ENCODE measurements around the gene PDZRN3. TPM values are rescaled to one million over a fixed set of nuclear protein-coding genes. Genes with fewer than 3 reads are reported as not detected.

The PDZRN3 gene
- total RNA-seq, 1 experiment from 2014 or later = 0.17 TPM

DNA sequence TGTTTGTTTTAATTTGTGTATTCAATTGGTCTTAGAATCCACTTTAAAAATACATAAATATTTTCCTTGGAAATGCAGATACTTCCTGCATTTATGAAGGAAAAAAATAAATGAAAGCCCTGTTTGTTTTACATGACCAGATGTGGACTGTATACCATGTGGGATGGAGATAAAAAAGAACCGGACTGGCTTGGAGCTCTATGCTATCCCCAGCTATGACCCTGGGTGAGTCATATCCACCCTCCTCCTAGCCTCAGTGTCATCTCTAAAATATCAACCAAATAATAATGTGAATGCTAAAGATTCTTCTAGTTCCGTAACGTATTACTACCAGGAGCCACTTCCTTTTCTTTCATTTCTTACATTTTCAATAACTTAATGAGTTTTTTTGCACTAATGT is 44.5 kb upstream of the PDZRN3 start:
- Histone ChIP-seq H3K4me2 (ENCODE audit: low read length) (no peak overlapping the region), H3K27ac (ENCODE audit: low read depth, low read length) (no peak overlapping the region), H3K9me3 (ENCODE audit: control insufficient read depth in 1 of 2, insufficient read depth in 1 of 2, low read depth in 1 of 2, low read length in 2 of 2) (peaks cover 0 to 19% of the 10 kb centered on the region in 2 experiments; a peak in 2 of 4 replicates), H2AFZ (ENCODE audit: low read depth, low read length, poor library complexity, severe bottlenecking) (no peak overlapping the region), H3K4me1 (ENCODE audit: control insufficient read depth in 1 of 2, insufficient read depth in 2 of 2, low read length in 2 of 2) (no peaks in the 10 kb centered on the region), H3K4me3 (replicated peaks in 1 of 2; ENCODE audit: low read depth in 1 of 2, low read length in 2 of 2) (no peak overlapping the region), H3K27me3 (ENCODE audit: insufficient read depth, low read length) (no peaks in the 10 kb centered on the region), H3K36me3 (ENCODE audit: control insufficient read depth in 1 of 2, insufficient read depth in 2 of 2, low read length in 2 of 2) (no peaks in the 10 kb centered on the region), H3K9ac (ENCODE audit: low read length) (no peak overlapping the region), H3K9me2 (ENCODE audit: insufficient read depth) (no peaks in the 10 kb centered on the region), H3K79me2 (ENCODE audit: insufficient read depth, low read length) (no peaks in the 10 kb centered on the region), H4K20me1 (ENCODE audit: insufficient read depth) (no peaks in the 10 kb centered on the region)
- ChIA-PET RAD21 (ENCODE audit: low non-redundant PET in 1 of 2, low total read pairs in 2 of 2, uncharacterized antibody in 2 of 2, unreplicated experiment in 2 of 2) (no interaction called here), POLR2A (no interaction called here), CTCF (no interaction called here)
- no peak for DNase-seq (ENCODE audit: low read depth, low spot score)
- no peak for ATAC-seq
- intact Hi-C loops (cut with micrococcal nuclease) = no loop called here
- TF ChIP-seq TCF7L2 (IDR thresholded peaks at IDR 0.05; ENCODE audit: borderline replicate concordance, extremely low read depth, insufficient read depth, insufficient read length) (no peak), YY1 (IDR thresholded peaks at IDR 0.05; ENCODE audit: extremely low read depth, insufficient replicate concordance, low read depth, low read length) (no peak), RAD21 (IDR thresholded peaks at IDR 0.05; ENCODE audit: low read depth) (no peak), SIN3A (IDR thresholded peaks at IDR 0.05; ENCODE audit: low read depth) (no peak)
- no TSS peak for BruUV-seq (replicated peaks)

GRCh38 chr3:73668391-73668790 is 43.6 kb upstream of the PDZRN3 start:
- BruUV-seq (replicated peaks) = no TSS peak
- Histone ChIP-seq H3K27ac (ENCODE audit: low read depth, low read length) (no peak overlapping the region), H3K9me2 (ENCODE audit: insufficient read depth) (no peaks in the 10 kb centered on the region), H3K27me3 (ENCODE audit: insufficient read depth, low read length) (no peaks in the 10 kb centered on the region), H2AFZ (ENCODE audit: low read depth, low read length, poor library complexity, severe bottlenecking) (no peak overlapping the region), H3K9me3 (ENCODE audit: control insufficient read depth in 1 of 2, insufficient read depth in 1 of 2, low read depth in 1 of 2, low read length in 2 of 2) (peaks cover 0 to 19% of the 10 kb centered on the region in 2 experiments; a peak in 2 of 4 replicates), H3K9ac (ENCODE audit: low read length) (no peak overlapping the region), H3K36me3 (ENCODE audit: control insufficient read depth in 1 of 2, insufficient read depth in 2 of 2, low read length in 2 of 2) (no peaks in the 10 kb centered on the region), H4K20me1 (ENCODE audit: insufficient read depth) (no peaks in the 10 kb centered on the region), H3K4me3 (replicated peaks in 1 of 2; ENCODE audit: low read depth in 1 of 2, low read length in 2 of 2) (no peak overlapping the region), H3K4me1 (ENCODE audit: control insufficient read depth in 1 of 2, insufficient read depth in 2 of 2, low read length in 2 of 2) (no peaks in the 10 kb centered on the region), H3K4me2 (ENCODE audit: low read length) (no peak overlapping the region), H3K79me2 (ENCODE audit: insufficient read depth, low read length) (no peaks in the 10 kb centered on the region)
- CTCF ChIA-PET = no interaction called here
- RAD21 ChIA-PET (ENCODE audit: low non-redundant PET in 1 of 2, low total read pairs in 2 of 2, uncharacterized antibody in 2 of 2, unreplicated experiment in 2 of 2) = no interaction called here
- TF ChIP-seq CTCF (IDR thresholded peaks at IDR 0.05 in 2 of 3, conservative IDR thresholded peaks at IDR 0.05 in 1 of 3; ENCODE audit: borderline replicate concordance in 1 of 3, insufficient read depth in 1 of 3, low read depth in 2 of 3, low read length in 2 of 3) = no peak
- TF ChIP-seq FOSL1 (IDR thresholded peaks at IDR 0.05; ENCODE audit: low read depth) = no peak
- TF ChIP-seq JUND (IDR thresholded peaks at IDR 0.05) = no peak
- no peak for TF ChIP-seq ELF1 (IDR thresholded peaks at IDR 0.05; ENCODE audit: borderline replicate concordance, low read depth)
- TF ChIP-seq TCF7L2 (IDR thresholded peaks at IDR 0.05; ENCODE audit: borderline replicate concordance, extremely low read depth, insufficient read depth, insufficient read length) = no peak
- intact Hi-C loops (cut with micrococcal nuclease) = no loop called here
- POLR2A ChIA-PET = no interaction called here
- no peak for DNase-seq (ENCODE audit: low read depth, low spot score)
- no peak for ATAC-seq

All from HCT116 (cell line).